K562 (cell line): ENCODE measurements around the gene PTCH2. TPM values are rescaled to one million over a fixed set of nuclear protein-coding genes. Genes with fewer than 3 reads are reported as not detected.
A peak's percentile ranks its signal among the peaks of the same experiment; 100 is the strongest.

Experiments used
- ATF1 ChIP-seq, 2 experiments: fragments of 450-650 bp in 1 of 2; IDR thresholded peaks; 2 replicates each; pipeline ENCODE4 v1.6.1; 2016; ENCODE audit warnings: missing compliant biosample characterization in 1 of 2, missing genetic modification characterization in 1 of 2
- DIDO1 ChIP-seq: fragments of 450-650 bp; IDR thresholded peaks from 2 replicates; pipeline ENCODE4 v1.6.1; 2016; ENCODE audit warnings: low read depth, missing biosample characterization, missing genetic modification characterization
- DNMT1 ChIP-seq: fragments of 450-650 bp; IDR thresholded peaks from 2 replicates; pipeline ENCODE4 v1.6.1; 2016; ENCODE audit warnings: antibody characterized with exemption, mild to moderate bottlenecking
- ETS2 ChIP-seq: IDR thresholded peaks from 2 replicates; pipeline ENCODE4 v1.6.1; 2016; ENCODE audit warnings: borderline replicate concordance, missing genetic modification characterization, mild to moderate bottlenecking, moderate library complexity, missing compliant biosample characterization; ENCODE audit not compliant: poor library complexity, severe bottlenecking
- FOXJ2 ChIP-seq: fragments of 200-800 bp; sonication (Bioruptor generic); IDR thresholded peaks from 2 replicates; pipeline ENCODE4 v1.6.1; 2016; ENCODE audit warnings: missing genetic modification characterization, missing compliant biosample characterization
- JUNB ChIP-seq: fragments of 450-650 bp; formaldehyde crosslinking; conservative IDR thresholded peaks from 2 replicates; pipeline ENCODE4 v1.4.0; 2020; ENCODE audit warnings: mild to moderate bottlenecking
- KHSRP ChIP-seq: fragments of 450-650 bp; IDR thresholded peaks from 2 replicates; pipeline ENCODE4 v1.6.1; 2017
- MTA1 ChIP-seq: fragments of 450-650 bp; IDR thresholded peaks from 2 replicates; pipeline ENCODE4 v1.6.1; 2017; ENCODE audit warnings: borderline replicate concordance
- PATZ1 ChIP-seq: fragments of 250-450 bp; sonication (Bioruptor Pico); IDR thresholded peaks from 2 replicates; pipeline ENCODE4 v1.5.0; 2020; ENCODE audit warnings: mild to moderate bottlenecking, borderline replicate concordance
- POLR2AphosphoS5 ChIP-seq: IDR thresholded peaks from 2 replicates; pipeline ENCODE4 v1.6.1; 2011; ENCODE audit warnings: mild to moderate bottlenecking, low read depth, low read length, moderate library complexity; ENCODE audit not compliant: control insufficient read depth, insufficient read depth
- POLR2B ChIP-seq: fragments of 450-650 bp; IDR thresholded peaks from 2 replicates; pipeline ENCODE4 v1.6.1; 2018; ENCODE audit warnings: low read depth; ENCODE audit not compliant: partially characterized antibody
- RNF2 ChIP-seq: sonication (generic); IDR thresholded peaks from 2 replicates; pipeline ENCODE4 v1.6.1; 2016
- ZNF232 ChIP-seq: sonication (generic); formaldehyde crosslinking; IDR thresholded peaks from 2 replicates; pipeline ENCODE4 v1.8.0; 2022; ENCODE audit warnings: mild to moderate bottlenecking, missing genetic modification reagents
- ZNF24 ChIP-seq: fragments of 450-650 bp; IDR thresholded peaks from 2 replicates; pipeline ENCODE4 v1.6.1; 2016
- ZNF398 ChIP-seq: fragments of 250-450 bp; sonication (Bioruptor Pico); IDR thresholded peaks from 2 replicates; pipeline ENCODE4 v1.8.0; 2021; ENCODE audit warnings: moderate library complexity, mild to moderate bottlenecking, inconsistent platforms
- ZNF444 ChIP-seq: fragments of 250-450 bp; sonication (Bioruptor Pico); IDR thresholded peaks from 2 replicates; pipeline ENCODE4 v1.4.0; 2020; ENCODE audit warnings: mild to moderate bottlenecking, moderate library complexity
- ZNF609 ChIP-seq: sonication (generic); formaldehyde crosslinking; IDR thresholded peaks from 2 replicates; pipeline ENCODE4 v1.8.1; 2023; ENCODE audit warnings: missing genetic modification reagents, mild to moderate bottlenecking, borderline replicate concordance
- ZNF780A ChIP-seq: fragments of 250-450 bp; sonication (Bioruptor Pico); IDR thresholded peaks from 2 replicates; pipeline ENCODE4 v1.5.0; 2021; ENCODE audit warnings: mild to moderate bottlenecking
- polyA plus RNA-seq, 8 experiments: library from polyadenylated mRNA; depleted of rRNA in 4 of 8; stranded (reverse) in 5 of 8; unstranded in 3 of 8; fragments of >200 nt; fragmentation: Nextera tagmentation in 2 of 8; fragmentation: Illumina TruSeq in 1 of 8; extraction: Ambion mirVana in 2 of 8; extraction: Trizol in 1 of 8; gene quantifications; 2 replicates each; pipeline versions ENCODE4 v1.2.1 to v1.2.3, GENCODE V29; 2011 to 2014; ENCODE audit warnings: inconsistent platforms in 1 of 8, missing spikeins in 1 of 8
- total RNA-seq, 7 experiments: library from RNA; depleted of rRNA in 6 of 7; stranded (reverse); fragments of >200 nt in 6 of 7; fragmentation: Illumina TruSeq in 2 of 7; extraction: Trizol in 2 of 7; gene quantifications; 2 replicates each; pipeline versions ENCODE4 v1.2.1 to v1.2.3, GENCODE V29; 2011 to 2021; ENCODE audit warnings: low replicate concordance in 1 of 7

PTCH2 gene
- total and polyA plus RNA-seq, 9 of the 15 experiments (the other 6 are each of a cell fraction or from before 2014, with no cell fraction given): 0.15 to 27.3 (median 0.48) TPM; not detected in 1

- TF ChIP-seq ATF1 (CRISPR knock-in tag; IDR thresholded peaks at IDR 0.05): no peak
- no peak for TF ChIP-seq ATF1 (tag; IDR thresholded peaks at IDR 0.05)
- TF ChIP-seq MTA1: no peak
- TF ChIP-seq DIDO1 (tag): no peak
- peak; percentile 30 for TF ChIP-seq POLR2B
- no peak for TF ChIP-seq ZNF609 (CRISPR knock-in tag)
- no peak for TF ChIP-seq KHSRP
- no peak for TF ChIP-seq ZNF444 (CRISPR knock-in tag)
- TF ChIP-seq POLR2AphosphoS5: peak; percentile 17; the same call in 1 of the 2 replicates
- TF ChIP-seq ZNF780A (CRISPR knock-in tag): no peak
- no peak for TF ChIP-seq RNF2
- TF ChIP-seq ZNF398 (CRISPR knock-in tag): no peak
- TF ChIP-seq JUNB (CRISPR knock-in tag): no peak
- no peak for TF ChIP-seq ETS2 (tag)
- no peak for TF ChIP-seq ZNF232
- no peak for TF ChIP-seq PATZ1 (CRISPR knock-in tag)
- no peak for TF ChIP-seq ZNF24
- TF ChIP-seq FOXJ2 (tag): no peak
- no peak for TF ChIP-seq DNMT1
These were observed 64.1 kb downstream of the PTCH2 start (continued) for GRCh38 chr1:44778705-44779576.
